ENCODE results near the gene EEF2. TPM values are rescaled to one million over a fixed set of nuclear protein-coding genes. Genes with fewer than 3 reads are reported as not detected.
A peak's percentile ranks its signal among the peaks of the same experiment; 100 is the strongest.

Gene EEF2
- total RNA-seq, 1 experiment from 2014 or later, result 3,615 TPM

DNA sequence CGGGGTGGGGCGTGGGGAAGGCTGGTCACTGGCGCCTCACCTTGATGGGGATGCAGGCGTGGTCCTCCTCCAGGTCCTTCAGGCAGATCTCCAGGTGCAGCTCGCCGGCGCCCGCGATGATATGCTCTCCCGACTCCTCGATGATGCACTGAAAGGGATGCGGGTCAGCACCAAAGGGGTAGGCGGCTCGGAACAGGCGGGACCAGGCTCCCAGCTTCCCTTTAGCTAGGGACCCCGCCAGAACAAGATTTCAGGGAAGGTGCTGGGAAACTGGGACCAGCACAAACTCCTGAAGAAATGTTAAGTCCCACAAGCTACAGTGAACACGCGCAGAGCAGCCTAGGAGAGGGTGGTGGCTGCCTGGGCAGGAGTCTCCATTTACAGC is 6.0 kb downstream of the EEF2 start:
- no peak overlapping the region for H2BK15ac ChIP-seq (ENCODE audit: low read depth, low read length)
- H4K20me1 ChIP-seq (ENCODE audit: control insufficient read depth, insufficient read depth, insufficient read length), result peaks cover 4% of the 10 kb centered on the region
- H3K23me2 ChIP-seq (ENCODE audit: insufficient read length, low read depth, low read length, poor library complexity, severe bottlenecking), result peaks cover 5% of the 10 kb centered on the region
- H3K79me1 ChIP-seq (ENCODE audit: insufficient read depth, low read depth, low read length, poor library complexity, severe bottlenecking), result peaks cover 12% of the 10 kb centered on the region
- no peaks in the 10 kb centered on the region for H3K27me3 ChIP-seq (ENCODE audit: insufficient read depth, low read length)
- H2BK12ac ChIP-seq (ENCODE audit: insufficient read length, low read depth, low read length), result no peak overlapping the region
- no peak overlapping the region for H2BK5ac ChIP-seq (ENCODE audit: insufficient read length, low read length)
- no peak overlapping the region for H2BK20ac ChIP-seq (ENCODE audit: low read depth, low read length, poor library complexity, severe bottlenecking)
- no peaks in the 10 kb centered on the region for H3K9me3 ChIP-seq (ENCODE audit: control insufficient read depth, low read depth, low read length)
- no peak overlapping the region for H3T11ph ChIP-seq (ENCODE audit: low read length)
- Mint-ChIP-seq H3K4me3 (0 out of 5 replicates have a peak overlapping the region, but pooled peaks of 1 of the 2 experiments have one; percentile 35), H3K9me3 (no peaks in the 10 kb centered on the region; a peak in 1 of 5 replicates), H3K27me3 (ENCODE audit: low read depth) (peaks cover 6% of the 10 kb centered on the region), H3K4me1 (peaks cover 22% of the 10 kb centered on the region in 2 experiments), H3K27ac (peak overlapping the region; percentile 53 to 84 (median 80); a peak in 4 of 7 replicates), H3K36me3 (ENCODE audit: insufficient read depth in 1 of 3, low read depth in 3 of 3) (peaks cover 76 to 92% (median 85%) of the 10 kb centered on the region in 3 experiments)
- peaks cover 19% of the 10 kb centered on the region; the same call in 1 of the 2 replicates for H3K79me2 ChIP-seq (ENCODE audit: insufficient read depth, low read length)
- no peak overlapping the region for H3K4ac ChIP-seq (ENCODE audit: low read depth, low read length)
- TF ChIP-seq, protein P1, sequence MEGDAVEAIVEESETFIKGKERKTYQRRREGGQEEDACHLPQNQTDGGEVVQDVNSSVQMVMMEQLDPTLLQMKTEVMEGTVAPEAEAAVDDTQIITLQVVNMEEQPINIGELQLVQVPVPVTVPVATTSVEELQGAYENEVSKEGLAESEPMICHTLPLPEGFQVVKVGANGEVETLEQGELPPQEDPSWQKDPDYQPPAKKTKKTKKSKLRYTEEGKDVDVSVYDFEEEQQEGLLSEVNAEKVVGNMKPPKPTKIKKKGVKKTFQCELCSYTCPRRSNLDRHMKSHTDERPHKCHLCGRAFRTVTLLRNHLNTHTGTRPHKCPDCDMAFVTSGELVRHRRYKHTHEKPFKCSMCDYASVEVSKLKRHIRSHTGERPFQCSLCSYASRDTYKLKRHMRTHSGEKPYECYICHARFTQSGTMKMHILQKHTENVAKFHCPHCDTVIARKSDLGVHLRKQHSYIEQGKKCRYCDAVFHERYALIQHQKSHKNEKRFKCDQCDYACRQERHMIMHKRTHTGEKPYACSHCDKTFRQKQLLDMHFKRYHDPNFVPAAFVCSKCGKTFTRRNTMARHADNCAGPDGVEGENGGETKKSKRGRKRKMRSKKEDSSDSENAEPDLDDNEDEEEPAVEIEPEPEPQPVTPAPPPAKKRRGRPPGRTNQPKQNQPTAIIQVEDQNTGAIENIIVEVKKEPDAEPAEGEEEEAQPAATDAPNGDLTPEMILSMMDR (conservative IDR thresholded peaks at IDR 0.05), result no peak
- WGBS (ENCODE audit: extremely low coverage, insufficient read length, low lambda C conversion rate), result no CpG with 5 or more reads among the region's 18 CpGs
- H3K4me2 ChIP-seq (ENCODE audit: insufficient read depth, insufficient read length, low read length), result no peak overlapping the region
- H2AFZ ChIP-seq (ENCODE audit: low read length), result no peak overlapping the region
- no peaks in the 10 kb centered on the region for H3K4me1 ChIP-seq (ENCODE audit: insufficient read depth, low read length)
- H3K23ac ChIP-seq (ENCODE audit: insufficient read length, low read depth, low read length), result no peak overlapping the region
- peak; percentile 41 for DNase-seq
- H3K18ac ChIP-seq (ENCODE audit: insufficient read length, low read depth, low read length), result no peak overlapping the region
- no peak overlapping the region for H2BK120ac ChIP-seq (ENCODE audit: low read depth, low read length, poor library complexity, severe bottlenecking)
- no peak overlapping the region for H2AK5ac ChIP-seq (ENCODE audit: insufficient read length, low read length)
- H3K14ac ChIP-seq (ENCODE audit: insufficient read depth, low read length), result no peak overlapping the region
- H3K27ac ChIP-seq (ENCODE audit: insufficient read length, low read depth, low read length), result no peak overlapping the region
- no peak overlapping the region for H3K56ac ChIP-seq (ENCODE audit: insufficient read length, low read depth, low read length)
- H4K5ac ChIP-seq (ENCODE audit: insufficient read length, low read depth, low read length), result no peak overlapping the region
- H4K91ac ChIP-seq (ENCODE audit: insufficient read length, low read depth, low read length), result no peak overlapping the region
- H3K9ac ChIP-seq (ENCODE audit: extremely low read depth, insufficient read length, low read length), result no peak overlapping the region
- no peak overlapping the region for H4K8ac ChIP-seq (replicated peaks; ENCODE audit: insufficient read length, low read depth, low read length)

Data from H9 (cell line).